Activated CD8-positive, alpha-beta memory T cell treated with anti-CD3 and anti-CD28 coated beads for 36 hours (primary cell): ENCODE data around the gene OSR1. TPM values are rescaled to one million over a fixed set of nuclear protein-coding genes. Genes with fewer than 3 reads are reported as not detected.
"Not testable (repeated sequence)": the region's sequence is repeated elsewhere in the genome, so short reads cannot be mapped to it uniquely, and the experiment has no call there.

Source experiments
- CTCF ChIA-PET: fragments of 350-600 bp; sonication (Branson Sonifier 250); formaldehyde crosslinking; loops from one replicate; lab custom pipeline; 2021; ENCODE audit warnings: antibody characterized with exemption; lab: Charles Lee
- POLR2A ChIA-PET: fragments of 350-600 bp; sonication (Branson Sonifier 250); formaldehyde crosslinking; loops from one replicate; lab custom pipeline; 2021; ENCODE audit warnings: antibody characterized with exemption; lab: Charles Lee
- total RNA-seq, 2 experiments: library from RNA; stranded (reverse); gene quantifications; one replicate each; pipeline ENCODE4 v1.2.3, GENCODE V29; 2021

The OSR1 gene
- total RNA-seq, 2 experiments from 2014 or later = not detected

DNA sequence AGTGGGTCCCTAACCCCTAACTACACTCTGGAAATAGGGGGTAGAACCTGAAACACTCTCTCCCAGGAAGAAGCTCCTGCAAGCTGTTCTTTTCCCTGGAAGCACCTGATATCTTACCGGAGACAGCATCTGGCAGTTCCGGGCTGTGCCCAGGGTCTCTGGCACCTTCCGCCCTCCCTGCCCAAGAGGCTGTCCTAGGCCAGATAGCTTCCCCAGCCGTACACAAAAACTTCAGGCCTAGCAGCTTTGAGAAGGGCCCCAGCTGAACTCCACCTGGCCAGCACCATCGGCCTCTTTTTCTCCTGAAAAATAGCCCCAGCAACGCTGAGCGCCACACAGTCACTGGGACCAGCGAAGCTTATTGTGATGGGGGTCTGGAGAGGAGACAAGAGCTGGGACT, 9.7 kb downstream of the OSR1 start:
- ChIA-PET CTCF (interaction anchor here (1.2 to 3.7 kb wide), 4 partner anchors 8 to 358 kb away, joined by 3 to 26 read pairs (median 4); partner anchors contain the start of gene OSR1), POLR2A (interaction anchor here (1.9 kb wide), 1 partner anchor 11 kb away, joined by 4 read pairs; no protein-coding TSS in a partner anchor)

DNA sequence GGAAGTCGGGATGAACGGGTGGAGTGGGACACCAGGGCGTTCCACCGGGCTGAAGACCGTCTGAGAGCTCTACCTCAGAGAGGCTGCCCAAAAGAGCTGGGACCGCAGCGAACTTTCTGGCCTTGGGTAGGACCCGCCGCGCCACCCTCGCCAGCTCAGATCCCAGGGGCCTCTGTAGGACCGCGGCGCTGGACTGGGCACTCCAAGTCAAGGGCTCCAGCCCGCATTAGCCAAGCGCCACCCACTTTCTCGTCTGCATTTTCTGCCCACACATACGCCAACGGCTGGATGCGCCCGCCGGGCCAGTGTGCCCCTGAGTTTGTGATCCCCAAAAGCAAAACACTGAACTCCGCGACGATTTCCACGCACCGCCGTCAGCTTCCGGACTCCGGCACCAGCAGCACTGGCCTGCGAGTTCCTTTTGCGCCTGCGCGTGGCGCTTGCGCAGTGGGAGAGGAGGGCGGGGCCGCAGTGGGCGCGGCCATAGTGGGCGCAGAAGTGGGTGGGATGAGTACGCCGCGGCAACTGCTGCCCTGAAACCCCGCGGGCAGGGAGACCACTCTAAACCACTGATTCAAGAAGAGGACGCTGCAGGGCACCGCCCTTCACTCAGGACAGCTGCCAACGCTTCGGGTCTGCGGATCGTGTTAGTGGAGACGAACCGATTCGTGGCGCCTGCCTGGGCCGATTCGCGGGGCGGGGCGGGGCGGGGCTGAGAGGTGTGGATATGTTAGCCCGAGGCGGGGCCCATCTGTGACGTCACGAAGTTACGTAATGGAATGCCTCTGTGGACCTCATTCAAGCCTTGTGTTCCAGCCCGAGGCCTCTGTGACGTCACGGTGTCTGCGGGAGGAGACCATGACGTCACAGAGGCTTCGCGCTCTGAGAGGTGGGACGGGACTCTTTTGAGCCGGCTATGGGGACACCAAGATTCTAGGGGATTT, 10.5 kb downstream of the OSR1 start:
- ChIA-PET POLR2A (interaction anchor here (0.6 to 1.9 kb wide), 6 partner anchors 10 to 801 kb away, joined by 3 to 4 read pairs (median 3); partner anchors contain the start of gene TTC32), CTCF (interaction anchor here (1.1 to 3.7 kb wide), 4 partner anchors 9 to 140 kb away, joined by 3 to 26 read pairs (median 4); partner anchors contain the start of gene OSR1)

DNA sequence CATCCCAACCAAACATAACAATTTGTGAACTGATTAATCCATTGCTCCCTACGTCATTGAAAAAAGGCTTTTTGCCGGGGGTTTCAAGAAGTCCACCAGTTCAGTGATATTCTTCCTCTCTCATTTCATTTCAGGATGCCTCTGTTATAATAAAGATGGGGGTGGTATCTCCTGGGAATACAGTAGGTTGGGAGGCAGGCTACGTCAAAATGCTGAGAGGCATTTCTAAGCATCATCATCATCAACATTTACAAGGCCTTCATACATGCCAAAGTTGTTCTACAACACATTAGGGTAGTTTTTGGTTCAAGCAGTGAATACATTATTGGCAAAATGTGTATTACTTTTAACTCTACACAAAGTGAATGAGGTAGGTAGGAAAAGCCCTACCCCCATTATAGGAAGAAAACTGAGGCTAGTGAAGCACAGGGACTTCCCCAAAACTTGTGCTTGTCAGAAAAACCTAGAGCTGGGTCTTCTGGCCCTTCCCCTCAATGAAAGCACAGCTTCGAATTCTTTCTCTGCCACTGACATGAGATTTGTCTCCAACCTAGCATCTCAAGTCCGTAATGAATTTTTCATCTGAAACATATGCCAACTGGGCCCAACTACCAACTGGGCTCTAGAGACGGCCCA, 11.3 kb downstream of the OSR1 start:
- CTCF ChIA-PET = interaction anchor here (1.1 to 3.7 kb wide), 3 partner anchors 10 to 141 kb away, joined by 3 to 26 read pairs (median 5); partner anchors contain the start of gene OSR1

DNA sequence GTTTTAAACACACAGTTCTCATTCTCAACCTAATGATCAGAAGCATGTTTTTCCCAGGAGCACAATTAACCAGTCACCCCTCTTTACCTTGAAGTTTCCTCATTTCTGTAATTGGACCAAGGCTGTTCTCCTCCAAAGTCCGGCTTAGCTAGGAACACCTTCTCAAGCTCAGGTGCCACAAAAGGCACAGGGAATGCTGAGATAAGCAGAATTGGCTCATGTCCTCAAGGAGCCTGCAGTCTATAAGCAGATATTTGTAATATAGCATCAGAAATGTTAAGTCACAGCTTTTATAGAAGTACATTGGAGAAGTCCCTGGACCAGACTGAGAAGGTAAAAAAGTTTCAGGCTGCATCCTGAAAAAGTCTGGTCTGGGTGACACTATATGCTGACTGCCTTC, 20.7 kb downstream of the OSR1 start:
- ChIA-PET CTCF (interaction anchor here (0.6 kb wide), 1 partner anchor 17 kb away, joined by 3 read pairs; no protein-coding TSS in a partner anchor), POLR2A (no interaction called here)

More for the DNA sequence above, 11.3 kb downstream of the OSR1 start:
- POLR2A ChIA-PET = interaction anchor here (0.6 to 1.9 kb wide), 4 partner anchors 11 to 554 kb away, joined by 3 to 4 read pairs (median 3); partner anchors contain the start of gene TTC32

DNA sequence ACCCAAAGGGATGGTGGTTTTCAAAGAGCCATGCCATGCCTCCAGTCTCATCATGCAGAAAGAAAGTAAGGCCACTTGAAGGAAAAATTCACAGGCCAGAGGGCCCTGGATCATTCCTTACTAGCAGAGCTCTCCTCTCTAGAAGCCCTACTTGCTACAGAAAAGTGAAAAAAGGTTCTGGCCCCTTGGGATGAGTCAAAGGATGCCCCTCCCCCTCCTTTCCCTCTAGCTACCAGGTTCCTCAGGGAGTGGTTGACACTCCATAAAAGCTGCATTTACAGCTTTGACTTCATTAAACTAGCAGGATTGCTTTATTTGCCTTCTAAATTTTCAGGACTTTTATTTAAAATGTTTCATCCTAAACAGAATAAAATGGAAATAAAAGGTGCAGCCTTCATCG, 21.2 kb downstream of the OSR1 start:
- ChIA-PET CTCF (interaction anchor here (0.6 kb wide), 1 partner anchor 16 kb away, joined by 3 read pairs; no protein-coding TSS in a partner anchor), POLR2A (no interaction called here)

DNA sequence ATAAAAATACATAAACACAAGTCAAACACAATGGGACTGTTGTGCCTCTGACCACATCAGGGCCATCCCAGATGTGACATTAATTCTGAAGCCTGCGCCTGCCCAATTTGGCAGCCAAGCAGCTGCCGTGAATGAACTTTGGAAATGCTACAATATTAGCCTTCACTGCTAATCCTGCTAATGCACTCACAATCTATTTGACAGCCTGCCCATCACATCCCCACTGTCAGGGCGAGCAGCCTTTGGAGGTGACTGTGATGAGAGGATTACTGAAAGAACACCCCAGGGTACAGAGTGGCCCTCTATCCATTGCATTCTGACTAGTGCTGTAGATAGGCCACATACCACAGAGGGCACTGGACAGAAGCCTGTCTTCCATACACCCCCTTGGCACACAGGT, 21.6 kb downstream of the OSR1 start:
- POLR2A ChIA-PET = no interaction called here

DNA sequence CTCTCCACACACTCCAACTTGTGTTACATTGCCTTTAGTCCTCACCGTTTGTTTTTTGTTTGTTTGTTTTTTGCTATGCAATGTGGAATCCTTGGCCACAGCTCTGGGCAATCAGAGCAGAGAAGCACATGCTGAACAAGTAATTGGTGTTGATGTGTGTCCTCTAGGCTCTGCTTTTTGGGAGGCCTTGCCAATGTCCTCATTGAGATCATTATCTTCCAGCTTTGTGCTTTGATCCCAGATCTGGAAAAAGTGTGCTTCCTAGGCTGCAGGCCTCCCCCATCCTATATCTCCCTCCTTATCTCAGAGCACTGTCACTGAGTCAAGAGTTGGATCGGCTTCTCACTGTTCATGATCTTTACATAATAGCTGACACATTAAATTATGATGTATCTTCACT, 25.9 kb downstream of the OSR1 start:
- ChIA-PET CTCF (no interaction called here), POLR2A (no interaction called here)

More for the DNA sequence above, 21.6 kb downstream of the OSR1 start:
- CTCF ChIA-PET = no interaction called here

DNA sequence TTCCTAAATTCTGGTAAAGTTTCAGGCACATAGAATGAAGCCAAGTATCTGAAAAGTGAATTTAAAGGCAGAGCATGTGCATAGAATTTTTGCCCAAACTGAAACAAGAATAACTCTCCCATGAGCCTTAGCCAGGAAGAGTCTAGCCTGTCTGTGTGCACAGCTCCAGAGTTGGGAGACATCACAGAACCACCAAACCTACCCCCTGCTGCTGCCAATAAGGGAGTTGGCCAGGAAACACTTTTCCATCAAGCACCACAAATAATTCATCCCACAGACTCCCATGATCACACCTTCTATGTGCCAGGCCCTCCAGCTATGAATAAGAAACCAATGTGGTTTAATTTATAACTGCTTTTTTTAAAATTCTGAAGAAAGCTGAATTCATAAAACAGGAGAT, 27.0 kb downstream of the OSR1 start:
- CTCF ChIA-PET = no interaction called here

DNA sequence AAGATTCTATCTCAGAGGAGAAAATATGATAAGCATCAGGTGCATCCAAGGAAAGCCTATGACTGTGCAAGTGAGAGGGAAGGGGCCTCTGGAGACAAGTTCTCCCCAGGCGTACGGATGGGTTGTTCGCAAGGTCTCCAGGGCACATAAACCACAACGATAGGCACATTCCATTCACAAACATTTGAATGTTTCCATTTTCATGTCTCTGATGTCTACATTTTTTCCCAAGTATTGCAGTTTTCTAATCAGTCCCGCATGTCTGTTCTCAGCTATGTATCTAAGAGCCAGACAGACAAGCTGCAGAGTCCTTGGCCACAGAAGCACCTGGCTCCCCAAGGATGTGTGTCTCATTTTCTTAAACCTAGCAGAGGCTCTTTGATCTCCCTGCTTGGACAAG, 28.0 kb downstream of the OSR1 start:
- CTCF ChIA-PET = no interaction called here
- POLR2A ChIA-PET = no interaction called here

More for the DNA sequence above, 27.0 kb downstream of the OSR1 start:
- POLR2A ChIA-PET = no interaction called here

DNA sequence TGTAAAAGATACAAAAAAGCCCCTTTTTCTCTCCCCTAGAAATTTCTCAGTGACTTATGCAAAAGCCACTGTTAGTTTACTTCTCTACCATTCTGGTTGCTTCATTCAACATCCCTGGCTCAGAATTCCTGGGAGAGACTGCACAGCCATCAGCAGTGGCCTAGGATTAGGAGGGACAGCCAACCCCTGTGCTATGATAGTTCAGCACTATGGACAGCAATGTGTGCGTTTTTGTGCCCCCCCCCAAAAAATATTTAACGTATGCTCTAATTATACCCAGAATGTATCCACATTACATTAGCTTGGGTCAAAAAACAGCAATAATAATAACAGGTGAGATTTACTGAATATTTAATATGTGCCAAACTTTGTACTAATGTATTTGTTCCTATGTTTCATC, 29.0 kb downstream of the OSR1 start:
- ChIA-PET CTCF (no interaction called here), POLR2A (no interaction called here)

DNA sequence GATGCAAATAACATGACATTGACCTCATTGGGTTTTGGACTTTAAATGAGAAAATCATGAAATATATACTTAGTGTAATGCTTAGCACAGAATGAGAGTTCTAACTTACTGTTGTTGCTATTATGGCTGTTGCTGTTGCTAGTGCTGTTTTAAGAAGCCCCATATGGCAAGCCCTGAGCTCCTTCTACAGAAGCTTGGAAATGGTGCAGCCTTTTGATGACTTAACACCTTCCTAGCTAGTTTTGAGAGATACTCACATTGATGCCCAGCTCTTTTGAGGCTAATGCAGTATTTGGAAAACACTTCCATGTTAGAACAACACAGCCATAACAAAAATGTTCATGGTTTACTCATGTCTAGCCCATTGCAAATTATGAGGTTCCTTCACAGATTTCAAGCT, 30.9 kb downstream of the OSR1 start:
- CTCF ChIA-PET = no interaction called here
- POLR2A ChIA-PET = interaction anchor here (0.5 kb wide), 1 partner anchor 548 kb away, joined by 5 read pairs; no protein-coding TSS in a partner anchor

DNA sequence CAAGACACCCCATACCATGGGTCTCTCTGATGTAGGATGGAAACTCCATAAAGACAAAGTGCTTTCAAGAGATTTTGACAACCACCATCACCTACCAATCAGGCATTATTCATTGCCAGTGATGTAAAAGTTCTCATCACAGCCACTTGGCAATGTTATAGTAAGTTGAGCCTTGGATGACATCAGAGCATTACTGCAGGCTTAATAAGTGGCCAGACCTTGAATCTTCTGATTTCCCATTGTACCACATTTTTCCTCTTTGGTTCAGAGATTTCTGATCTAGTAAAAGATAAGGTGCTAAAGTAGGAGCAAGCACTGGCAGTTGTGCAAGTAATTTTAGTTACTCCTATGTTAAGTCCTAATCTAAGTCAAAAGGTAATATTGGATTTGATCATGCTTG, 36.5 kb downstream of the OSR1 start:
- ChIA-PET CTCF (no interaction called here), POLR2A (no interaction called here)

DNA sequence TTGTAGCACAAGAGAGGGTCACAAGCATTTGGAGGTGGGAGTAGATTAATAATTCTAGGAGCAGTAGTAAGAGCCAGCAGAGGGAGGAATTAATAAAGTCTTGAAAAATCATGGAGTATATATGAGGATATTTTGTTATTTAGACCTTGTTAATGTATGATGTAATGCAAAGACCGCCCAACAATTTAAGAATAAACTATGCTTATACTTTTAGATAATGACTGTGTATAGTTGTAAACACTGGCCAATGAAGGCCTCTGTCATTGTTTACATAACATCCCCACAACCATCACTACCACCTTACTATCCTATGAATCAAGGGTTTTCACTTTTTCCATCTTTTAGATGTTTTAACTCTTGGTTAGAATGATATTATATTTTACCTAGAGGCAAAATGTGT, 37.6 kb downstream of the OSR1 start:
- ChIA-PET POLR2A (no interaction called here), CTCF (interaction anchor here (0.6 kb wide), 1 partner anchor 17 kb away, joined by 3 read pairs; no protein-coding TSS in a partner anchor)

DNA sequence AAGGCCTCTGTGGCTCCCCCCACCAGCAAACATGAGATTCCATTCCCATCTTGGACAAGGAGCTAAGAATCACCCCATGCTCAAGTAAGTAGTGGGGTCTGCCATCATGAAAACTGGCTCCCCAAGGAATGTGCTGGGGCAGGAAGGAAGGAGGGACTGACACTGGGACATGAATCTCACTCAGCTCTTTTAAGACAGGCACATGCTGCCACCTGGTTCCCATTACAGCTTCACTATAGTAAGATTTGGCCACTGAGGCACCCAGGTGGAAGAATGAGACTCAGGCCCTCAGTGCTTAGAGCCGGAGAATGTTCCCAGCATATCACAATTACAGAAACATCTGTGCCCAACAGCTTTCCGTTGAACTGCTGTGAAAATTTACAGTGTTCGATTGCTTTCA, 38.7 kb downstream of the OSR1 start:
- CTCF ChIA-PET = no interaction called here
- POLR2A ChIA-PET = no interaction called here

DNA sequence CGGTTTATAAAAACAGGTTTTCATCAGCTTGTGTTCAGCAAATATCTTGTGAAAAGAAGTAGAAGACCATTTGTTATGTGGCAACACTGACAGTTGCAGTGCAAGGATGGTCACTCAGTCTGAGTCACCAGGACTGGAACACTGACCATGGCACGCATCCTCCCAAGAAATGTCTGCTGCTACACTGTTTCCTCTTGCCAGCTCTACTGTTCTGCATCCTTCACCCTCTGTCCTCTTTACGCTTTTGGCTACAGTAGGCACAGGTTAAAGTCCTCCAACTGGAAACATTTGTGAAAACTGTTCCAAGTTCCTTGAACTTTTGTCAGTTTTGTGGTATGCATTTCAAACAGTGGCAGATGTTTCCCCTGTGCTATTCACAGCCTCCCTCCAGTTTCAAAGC, 39.4 kb downstream of the OSR1 start:
- CTCF ChIA-PET = interaction anchor here (0.6 kb wide), 1 partner anchor 735 kb away, joined by 3 read pairs; no protein-coding TSS in a partner anchor
- POLR2A ChIA-PET = no interaction called here

DNA sequence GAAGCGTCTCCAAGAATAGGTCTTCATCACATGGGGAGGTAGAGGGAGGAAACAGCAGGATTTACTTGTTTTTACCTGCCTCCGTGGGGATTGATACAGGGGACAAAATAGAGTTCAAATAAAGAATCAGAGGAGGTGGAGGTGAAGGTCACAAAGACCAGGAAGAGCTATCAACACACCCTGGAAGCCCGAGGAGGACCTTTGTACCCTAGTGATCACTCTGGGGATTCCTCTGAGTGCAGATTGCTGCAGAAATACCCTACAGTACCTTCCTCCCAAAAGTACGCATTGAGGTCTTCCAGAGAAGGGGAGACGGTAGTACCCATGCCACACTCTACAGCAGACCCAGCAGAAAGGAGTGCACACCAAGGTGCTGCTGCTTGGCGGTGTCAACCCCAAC, 44.9 kb downstream of the OSR1 start:
- POLR2A ChIA-PET = no interaction called here
- CTCF ChIA-PET = no interaction called here

DNA sequence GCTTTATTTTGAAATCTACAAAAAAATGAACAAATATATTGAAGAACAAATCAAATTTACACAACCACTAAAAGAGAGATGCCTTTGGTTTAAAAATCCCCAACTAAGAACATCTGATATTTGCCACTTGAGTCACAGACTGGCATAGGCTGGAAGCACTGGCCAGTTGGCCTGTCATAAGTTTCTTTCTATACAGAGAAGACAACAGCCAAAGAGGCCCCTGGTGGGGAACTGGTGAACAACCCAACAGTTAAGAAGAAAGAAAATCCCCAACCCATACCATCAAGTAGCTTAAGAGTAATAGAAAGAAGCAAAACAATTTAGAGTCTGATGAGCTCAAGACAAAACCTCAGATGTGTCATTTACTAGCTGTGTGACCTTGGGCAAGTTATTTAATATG, 45.5 kb downstream of the OSR1 start:
- CTCF ChIA-PET = no interaction called here
- POLR2A ChIA-PET = no interaction called here

DNA sequence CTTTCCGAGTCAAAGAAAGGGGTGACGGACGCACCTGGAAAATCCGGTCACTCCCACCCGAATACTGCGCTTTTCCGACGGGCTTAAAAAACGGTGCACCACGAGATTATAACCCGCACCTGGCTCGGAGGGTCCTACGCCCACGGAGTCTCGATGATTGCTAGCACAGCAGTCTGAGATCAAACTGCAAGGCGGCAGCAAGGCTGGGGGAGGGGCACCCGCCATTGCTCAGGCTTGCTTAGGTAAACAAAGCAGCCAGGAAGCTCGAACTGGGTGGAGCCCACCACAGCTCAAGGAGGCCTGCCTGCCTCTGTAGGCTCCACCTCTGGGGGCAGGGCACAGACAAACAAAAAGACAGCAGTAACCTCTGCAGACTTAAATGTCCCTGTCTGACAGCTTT, 52.4 kb downstream of the OSR1 start:
- CTCF ChIA-PET, POLR2A ChIA-PET: not testable (repeated sequence)

DNA sequence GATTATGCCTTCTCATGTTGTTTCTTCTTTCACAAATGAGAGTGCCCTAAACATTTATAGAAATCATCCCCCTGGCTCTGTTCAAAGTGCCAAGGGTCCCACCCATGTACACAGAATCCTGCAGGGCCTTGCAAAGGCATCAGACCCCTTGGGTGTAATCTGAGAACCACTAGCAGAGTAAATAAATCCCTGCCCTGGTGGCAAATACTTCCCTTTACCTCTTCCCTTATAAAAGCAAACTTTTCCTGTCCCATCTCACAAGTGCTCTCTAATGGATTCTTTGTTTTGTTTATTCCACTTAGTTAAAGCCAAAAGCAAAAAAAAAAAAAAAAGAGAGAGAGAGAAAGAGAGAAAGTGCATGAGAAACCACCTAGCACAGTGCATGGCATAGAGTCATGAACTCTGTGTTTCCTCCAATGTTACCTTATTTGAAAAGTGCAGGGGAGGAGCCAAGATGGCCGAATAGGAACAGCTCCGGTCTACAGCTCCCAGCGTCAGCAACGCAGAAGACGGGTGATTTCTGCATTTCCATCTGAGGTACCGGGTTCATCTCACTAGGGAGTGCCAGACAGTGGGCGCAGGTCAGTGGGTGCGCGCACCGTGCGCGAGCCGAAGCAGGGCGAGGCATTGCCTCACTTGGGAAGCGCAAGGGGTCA, 52.9 kb downstream of the OSR1 start:
- POLR2A ChIA-PET, CTCF ChIA-PET: not testable (repeated sequence)
